Measurements from ENCODE around the gene AGPS. TPM values are rescaled to one million over a fixed set of nuclear protein-coding genes. Genes with fewer than 3 reads are reported as not detected.

The AGPS gene
- total RNA-seq, 2 experiments from 2014 or later = 58.7 to 67.3 TPM

GRCh38 chr2:177531706-177532105 is 139.1 kb downstream of the AGPS start:
- no peak for DNase-seq
- ATAC-seq = no peak
- CTCF ChIA-PET = interaction anchor here (1.0 to 3.0 kb wide), 3 partner anchors 9 to 60 kb away, joined by 3 to 10 read pairs (median 3); no protein-coding TSS in a partner anchor
- no peak overlapping the region for H3K4me3 Mint-ChIP-seq
- no peaks in the 10 kb centered on the region for H3K9me3 Mint-ChIP-seq (ENCODE audit: low read depth)
- H3K4me1 Mint-ChIP-seq = no peaks in the 10 kb centered on the region
- intact Hi-C loops (cut with DNase I, micrococcal nuclease) = no loop called here
- no peak overlapping the region for H3K27ac Mint-ChIP-seq
- no peaks in the 10 kb centered on the region for H3K27me3 Mint-ChIP-seq
- peaks cover 8% of the 10 kb centered on the region for H3K36me3 Mint-ChIP-seq (ENCODE audit: low read depth)
- POLR2A ChIA-PET = no interaction called here

GRCh38 chr2:177532567-177532966 is 140.0 kb downstream of the AGPS start:
- H3K36me3 Mint-ChIP-seq (ENCODE audit: low read depth) = peaks cover 6% of the 10 kb centered on the region
- H3K27ac Mint-ChIP-seq = no peak overlapping the region
- ChIA-PET POLR2A (no interaction called here), CTCF (interaction anchor here (3.0 kb wide), 1 partner anchor 10 kb away, joined by 10 read pairs; no protein-coding TSS in a partner anchor)
- H3K9me3 Mint-ChIP-seq (ENCODE audit: low read depth) = no peaks in the 10 kb centered on the region
- no peak for ATAC-seq
- intact Hi-C loops (cut with DNase I, micrococcal nuclease) = no loop called here
- no peaks in the 10 kb centered on the region for H3K27me3 Mint-ChIP-seq
- H3K4me1 Mint-ChIP-seq = no peaks in the 10 kb centered on the region
- DNase-seq = no peak
- H3K4me3 Mint-ChIP-seq = no peak overlapping the region

GRCh38 chr2:177533253-177533652 is 140.7 kb downstream of the AGPS start:
- ChIA-PET CTCF (interaction anchor here (3.0 kb wide), 1 partner anchor 11 kb away, joined by 10 read pairs; no protein-coding TSS in a partner anchor), POLR2A (no interaction called here)
- Mint-ChIP-seq H3K36me3 (ENCODE audit: low read depth) (peaks cover 5% of the 10 kb centered on the region), H3K27ac (no peak overlapping the region), H3K4me3 (no peak overlapping the region), H3K9me3 (ENCODE audit: low read depth) (no peaks in the 10 kb centered on the region), H3K27me3 (no peaks in the 10 kb centered on the region), H3K4me1 (no peaks in the 10 kb centered on the region)
- no peak for ATAC-seq
- intact Hi-C loops (cut with DNase I, micrococcal nuclease) = no loop called here
- DNase-seq = no peak

GRCh38 chr2:177535000-177535399 is 142.4 kb downstream of the AGPS start:
- Mint-ChIP-seq H3K4me1 (no peaks in the 10 kb centered on the region), H3K36me3 (ENCODE audit: low read depth) (peaks cover 4% of the 10 kb centered on the region), H3K27me3 (no peaks in the 10 kb centered on the region), H3K27ac (no peak overlapping the region), H3K9me3 (ENCODE audit: low read depth) (no peaks in the 10 kb centered on the region), H3K4me3 (no peak overlapping the region)
- ATAC-seq = no peak
- DNase-seq = no peak
- ChIA-PET CTCF (interaction anchor here (1.3 kb wide), 1 partner anchor 9 kb away, joined by 4 read pairs; no protein-coding TSS in a partner anchor), POLR2A (no interaction called here)
- intact Hi-C loops (cut with DNase I, micrococcal nuclease) = no loop called here

GRCh38 chr2:177535958-177536504 is 143.5 kb downstream of the AGPS start:
- no peaks in the 10 kb centered on the region for H3K27me3 Mint-ChIP-seq
- intact Hi-C loops (cut with DNase I, micrococcal nuclease) = no loop called here
- no peaks in the 10 kb centered on the region for H3K9me3 Mint-ChIP-seq (ENCODE audit: low read depth)
- ChIA-PET POLR2A (no interaction called here), CTCF (interaction anchor here (0.7 to 0.8 kb wide), 3 partner anchors 11 to 245 kb away, joined by 3 to 4 read pairs (median 3); no protein-coding TSS in a partner anchor)
- no peak for DNase-seq
- no peak for ATAC-seq
- no peak overlapping the region for H3K27ac Mint-ChIP-seq
- H3K4me3 Mint-ChIP-seq = no peak overlapping the region
- H3K36me3 Mint-ChIP-seq (ENCODE audit: low read depth) = peaks cover 4% of the 10 kb centered on the region
- H3K4me1 Mint-ChIP-seq = peaks cover under 1% of the 10 kb centered on the region

GRCh38 chr2:177537213-177537612 is 144.6 kb downstream of the AGPS start:
- DNase-seq = no peak
- no peak for ATAC-seq
- Mint-ChIP-seq H3K27me3 (no peaks in the 10 kb centered on the region), H3K9me3 (ENCODE audit: low read depth) (no peaks in the 10 kb centered on the region), H3K4me1 (peaks cover 10% of the 10 kb centered on the region), H3K27ac (no peak overlapping the region), H3K36me3 (ENCODE audit: low read depth) (peaks cover 4% of the 10 kb centered on the region), H3K4me3 (no peak overlapping the region)
- POLR2A ChIA-PET = no interaction called here
- CTCF ChIA-PET = no interaction called here
- intact Hi-C loops (cut with DNase I, micrococcal nuclease) = no loop called here

- DNase-seq = no peak
- ATAC-seq = no peak
- Mint-ChIP-seq H3K27ac (no peak overlapping the region), H3K27me3 (no peaks in the 10 kb centered on the region), H3K9me3 (ENCODE audit: low read depth) (no peaks in the 10 kb centered on the region), H3K36me3 (ENCODE audit: low read depth) (peaks cover 4% of the 10 kb centered on the region), H3K4me1 (peaks cover 10% of the 10 kb centered on the region), H3K4me3 (no peak overlapping the region)
- intact Hi-C loops (cut with DNase I, micrococcal nuclease) = no loop called here
- ChIA-PET CTCF (no interaction called here), POLR2A (no interaction called here)
These were observed 145.1 kb downstream of the AGPS start for GRCh38 chr2:177537636-177538035.

- POLR2A ChIA-PET = no interaction called here
- no peaks in the 10 kb centered on the region for H3K9me3 Mint-ChIP-seq (ENCODE audit: low read depth)
- peaks cover 10% of the 10 kb centered on the region for H3K4me1 Mint-ChIP-seq
- no peak overlapping the region for H3K4me3 Mint-ChIP-seq
- H3K36me3 Mint-ChIP-seq (ENCODE audit: low read depth) = peaks cover 4% of the 10 kb centered on the region
- DNase-seq (no peak), ATAC-seq (no peak)
- CTCF ChIA-PET = no interaction called here
- no peaks in the 10 kb centered on the region for H3K27me3 Mint-ChIP-seq
- no peak overlapping the region for H3K27ac Mint-ChIP-seq
- intact Hi-C loops (cut with DNase I, micrococcal nuclease) = no loop called here
These were observed 145.8 kb downstream of the AGPS start for GRCh38 chr2:177538323-177538722.

GRCh38 chr2:177540283-177540682 is 147.7 kb downstream of the AGPS start:
- no peaks in the 10 kb centered on the region for H3K27me3 Mint-ChIP-seq
- ATAC-seq = peak; percentile 47
- H3K9me3 Mint-ChIP-seq (ENCODE audit: low read depth) = no peaks in the 10 kb centered on the region
- no peak for DNase-seq
- H3K36me3 Mint-ChIP-seq (ENCODE audit: low read depth) = peaks cover 7% of the 10 kb centered on the region
- POLR2A ChIA-PET = no interaction called here
- no peak overlapping the region for H3K27ac Mint-ChIP-seq
- H3K4me3 Mint-ChIP-seq = no peak overlapping the region
- intact Hi-C loops (cut with DNase I, micrococcal nuclease) = no loop called here
- CTCF ChIA-PET = no interaction called here
- H3K4me1 Mint-ChIP-seq = peaks cover 10% of the 10 kb centered on the region

GRCh38 chr2:177541258-177541991 is 148.9 kb downstream of the AGPS start:
- Mint-ChIP-seq H3K4me3 (no peak overlapping the region), H3K9me3 (ENCODE audit: low read depth) (peaks cover 2% of the 10 kb centered on the region), H3K27me3 (no peaks in the 10 kb centered on the region), H3K4me1 (peaks cover 10% of the 10 kb centered on the region), H3K27ac (no peak overlapping the region), H3K36me3 (ENCODE audit: low read depth) (peaks cover 12% of the 10 kb centered on the region)
- no peak for DNase-seq
- ChIA-PET POLR2A (no interaction called here), CTCF (interaction anchor here (0.6 to 1.3 kb wide), 3 partner anchors 10 to 63 kb away, joined by 3 to 4 read pairs (median 3); no protein-coding TSS in a partner anchor)
- ATAC-seq = peak; percentile 68
- intact Hi-C loops (cut with DNase I, micrococcal nuclease) = no loop called here

- Mint-ChIP-seq H3K4me3 (no peak overlapping the region), H3K27ac (no peak overlapping the region), H3K27me3 (no peaks in the 10 kb centered on the region), H3K36me3 (ENCODE audit: low read depth) (peaks cover 12% of the 10 kb centered on the region), H3K9me3 (ENCODE audit: low read depth) (peaks cover 2% of the 10 kb centered on the region), H3K4me1 (peaks cover 10% of the 10 kb centered on the region)
- intact Hi-C loops (cut with DNase I, micrococcal nuclease) = no loop called here
- ATAC-seq = no peak
- no peak for DNase-seq
- CTCF ChIA-PET = no interaction called here
- POLR2A ChIA-PET = interaction anchor here (0.6 kb wide), 1 partner anchor 54 kb away, joined by 4 read pairs; no protein-coding TSS in a partner anchor
These were observed 149.8 kb downstream of the AGPS start for GRCh38 chr2:177542396-177542795.

Measured in activated CD4-positive, alpha-beta T cell treated with anti-CD3 and anti-CD28 coated beads for 36 hours (primary cell).